GM19099 (cell line): Measurements from ENCODE around the gene ADGRG4.

Experiments
- POLR2A ChIP-seq: IDR thresholded peaks from 3 replicates; pipeline ENCODE4 v1.6.1; 2011; ENCODE audit warnings: low read depth; ENCODE audit not compliant: insufficient read length; ENCODE audit errors: extremely low read depth

The ADGRG4 gene

DNA sequence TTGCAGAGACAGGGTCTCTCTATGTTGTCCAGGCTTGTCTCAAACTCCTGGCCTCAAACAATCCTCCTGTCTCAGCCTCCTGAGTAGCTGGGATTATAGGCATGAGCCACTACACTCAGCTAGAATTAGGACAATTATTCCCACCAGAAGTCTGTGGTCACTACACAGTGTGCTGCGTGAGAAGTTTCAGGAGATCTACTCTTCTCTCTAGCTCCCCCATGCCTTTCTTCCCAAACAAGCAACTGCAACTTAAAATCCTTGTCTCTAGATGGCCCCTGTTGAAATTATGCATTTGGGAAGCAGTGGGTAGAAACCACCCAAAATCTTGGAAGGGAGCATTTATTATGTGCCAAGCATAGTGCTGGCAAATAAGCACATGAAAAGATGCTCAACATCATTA, 28.4 kb upstream of the ADGRG4 start:
- no peak for TF ChIP-seq POLR2A

DNA sequence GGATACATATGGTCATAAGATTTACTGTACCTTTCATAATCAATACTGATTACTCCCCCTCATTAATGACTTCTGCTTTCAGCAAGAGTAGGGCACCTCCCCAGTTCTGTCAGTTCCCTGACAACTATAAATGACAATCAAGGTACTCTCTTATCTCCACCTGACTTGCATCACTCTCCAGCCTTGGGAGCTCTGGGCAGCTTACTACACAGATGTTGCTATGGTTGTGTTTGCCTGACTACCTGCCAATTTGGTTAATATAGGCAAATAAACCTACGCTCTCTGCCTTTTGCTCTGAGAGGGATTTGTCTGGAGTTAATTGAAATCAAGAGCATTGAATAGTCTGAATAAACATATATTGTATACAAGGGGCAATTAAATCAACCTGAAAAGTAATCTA, 26.8 kb upstream of the ADGRG4 start:
- no peak for TF ChIP-seq POLR2A

DNA sequence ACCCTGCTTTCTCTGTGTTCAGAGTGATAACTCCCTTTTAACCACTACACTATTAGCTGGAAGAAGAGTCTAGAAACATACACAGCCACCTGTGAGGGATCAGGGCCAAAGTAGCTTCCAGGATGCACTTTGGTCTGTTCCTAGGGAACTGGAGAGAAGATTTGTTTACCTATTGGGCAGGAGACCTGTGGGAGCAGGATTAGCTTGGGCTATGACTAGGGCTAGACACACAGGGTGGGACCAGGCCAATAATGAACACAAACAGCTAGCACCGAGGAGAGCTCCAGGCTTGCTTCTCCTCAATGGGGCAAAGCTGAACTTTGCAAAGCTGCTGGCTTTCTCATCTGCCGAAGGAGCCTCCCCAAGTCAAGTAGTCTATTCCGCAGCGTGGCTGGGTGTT, 25.2 kb upstream of the ADGRG4 start:
- TF ChIP-seq POLR2A, result no peak

DNA sequence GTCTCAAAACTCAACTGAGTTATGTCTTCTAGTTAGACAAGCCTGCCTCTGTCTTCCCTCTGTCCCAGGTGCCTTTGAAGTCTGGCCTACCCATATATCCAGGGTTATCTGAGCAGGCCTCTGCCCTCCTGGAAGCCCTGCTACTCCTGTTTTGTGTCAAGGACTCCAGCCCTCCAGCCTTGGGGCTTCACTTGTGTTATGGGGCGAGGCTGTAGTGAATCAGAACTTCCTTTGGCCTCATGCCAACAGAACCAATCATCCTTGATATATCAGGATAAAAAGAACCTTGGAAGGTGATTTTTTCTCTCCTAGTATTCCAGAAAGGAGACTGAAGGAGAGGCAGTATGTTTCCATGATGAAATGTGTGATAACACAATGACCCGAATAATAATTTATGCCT, 8.9 kb upstream of the ADGRG4 start:
- TF ChIP-seq POLR2A, result no peak

DNA sequence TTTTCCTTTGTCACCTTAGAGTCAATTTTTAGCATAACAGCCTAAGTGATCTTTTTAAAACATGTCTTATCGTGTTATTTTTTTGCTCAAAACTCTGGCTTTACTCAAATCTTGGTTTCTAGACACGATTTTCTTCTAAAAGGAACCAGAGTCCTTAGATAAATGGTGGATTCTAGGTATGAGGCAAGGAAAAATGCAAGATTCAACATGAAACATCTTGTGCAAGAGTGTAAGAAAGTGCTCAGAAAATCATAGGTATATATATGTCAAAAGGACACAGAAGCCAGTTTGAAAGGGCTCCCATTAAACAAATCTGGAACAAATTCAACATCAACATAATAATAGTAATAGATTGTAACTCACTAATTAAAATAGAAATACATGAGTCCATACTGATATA, 8.1 kb upstream of the ADGRG4 start:
- no peak for TF ChIP-seq POLR2A

DNA sequence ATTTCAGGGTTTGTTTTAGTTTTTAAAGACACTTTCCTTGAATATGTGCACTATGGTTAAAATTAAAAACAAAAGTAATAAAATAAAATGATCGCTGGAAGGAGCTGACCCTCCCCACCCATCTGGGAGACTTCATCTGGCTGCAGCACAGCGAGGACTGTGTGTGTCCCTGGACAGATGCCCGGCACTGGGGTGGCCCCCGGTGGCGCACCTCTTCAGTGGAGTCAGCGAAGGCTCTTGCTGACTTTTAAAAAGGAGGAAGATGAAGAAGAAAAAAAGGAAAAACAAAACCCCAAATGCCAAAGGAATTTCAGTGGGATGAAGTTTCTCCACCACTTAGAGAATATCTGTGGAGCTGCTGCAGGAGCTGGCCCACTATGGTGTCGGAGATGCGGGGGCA, 5.4 kb upstream of the ADGRG4 start:
- TF ChIP-seq POLR2A, result no peak

DNA sequence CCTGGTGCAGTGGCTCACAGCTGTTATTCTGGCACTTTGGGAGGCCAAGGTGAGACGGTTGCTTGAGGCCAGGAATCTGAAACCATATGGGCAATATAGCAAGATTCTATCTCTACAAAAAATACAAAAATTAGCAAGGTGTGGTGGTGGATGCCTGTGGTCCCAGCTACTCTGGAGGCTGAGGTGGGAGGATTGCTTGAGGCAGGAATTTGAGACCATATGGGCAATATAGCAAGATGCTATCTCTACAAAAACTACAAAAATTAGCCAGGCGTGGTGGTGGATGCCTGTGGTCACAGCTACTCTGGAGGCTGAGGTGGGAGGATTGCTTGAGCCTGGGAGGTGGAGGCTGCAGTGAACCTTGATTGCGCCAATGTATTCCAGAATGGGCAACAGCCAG, 2.3 kb downstream of the ADGRG4 start:
- no peak for TF ChIP-seq POLR2A

DNA sequence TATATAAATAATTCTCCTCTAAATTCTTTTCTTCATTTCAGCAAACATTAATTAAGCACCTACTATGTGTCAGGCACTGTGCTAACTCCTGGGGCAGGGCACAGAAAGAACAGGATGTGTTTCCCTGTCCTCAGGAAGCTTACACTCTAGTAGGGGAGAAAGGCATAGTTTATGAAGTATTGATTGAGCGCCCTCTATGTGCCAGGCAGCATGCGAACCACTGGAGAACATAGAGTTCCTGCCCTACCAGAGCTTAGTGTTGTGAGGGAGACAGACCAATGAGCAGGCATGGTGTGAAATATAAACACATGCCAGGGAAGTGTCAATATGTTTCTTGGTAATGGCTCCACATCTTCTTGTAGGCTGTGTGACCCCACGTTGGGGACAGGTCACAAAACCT, 3.7 kb downstream of the ADGRG4 start:
- TF ChIP-seq POLR2A, result no peak

DNA sequence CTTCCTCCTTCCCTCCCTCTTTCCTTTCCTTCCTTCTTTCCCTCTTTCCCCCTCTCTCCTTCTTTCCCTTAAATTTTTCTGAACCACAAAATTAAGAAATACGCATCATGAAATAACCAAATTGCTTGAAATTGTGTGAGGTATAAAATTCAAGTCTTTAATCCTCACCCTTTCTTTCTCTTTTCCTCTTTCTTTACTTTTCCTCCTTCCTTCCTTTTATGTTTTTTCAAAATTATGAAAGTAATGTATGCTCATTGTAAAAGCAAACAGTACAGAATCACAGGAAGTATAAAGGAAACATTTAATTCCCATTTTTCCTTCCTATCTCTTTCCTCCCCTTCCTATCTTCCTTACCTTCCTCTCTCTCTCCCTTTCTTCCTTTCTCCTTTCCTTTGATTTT, 5.4 kb downstream of the ADGRG4 start:
- no peak for TF ChIP-seq POLR2A

DNA sequence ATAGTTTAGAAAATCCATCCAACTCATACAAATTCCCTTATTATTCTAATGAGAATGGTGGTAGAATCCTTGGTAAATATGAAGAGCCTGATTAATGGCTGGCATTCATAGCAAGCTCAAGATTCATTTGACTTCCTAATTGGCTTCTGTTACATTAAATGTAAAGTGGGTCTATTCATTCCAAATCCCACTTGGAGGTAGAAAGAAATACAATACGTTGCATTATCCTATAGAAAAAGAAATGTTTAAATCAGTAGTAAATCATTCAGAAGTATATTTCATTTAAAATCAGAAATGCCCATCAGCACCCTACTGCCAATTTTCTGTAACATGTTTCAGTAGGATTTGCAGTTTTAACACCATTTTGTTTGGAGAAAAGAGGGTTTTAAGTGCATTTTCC, 6.7 kb downstream of the ADGRG4 start:
- TF ChIP-seq POLR2A, result no peak

DNA sequence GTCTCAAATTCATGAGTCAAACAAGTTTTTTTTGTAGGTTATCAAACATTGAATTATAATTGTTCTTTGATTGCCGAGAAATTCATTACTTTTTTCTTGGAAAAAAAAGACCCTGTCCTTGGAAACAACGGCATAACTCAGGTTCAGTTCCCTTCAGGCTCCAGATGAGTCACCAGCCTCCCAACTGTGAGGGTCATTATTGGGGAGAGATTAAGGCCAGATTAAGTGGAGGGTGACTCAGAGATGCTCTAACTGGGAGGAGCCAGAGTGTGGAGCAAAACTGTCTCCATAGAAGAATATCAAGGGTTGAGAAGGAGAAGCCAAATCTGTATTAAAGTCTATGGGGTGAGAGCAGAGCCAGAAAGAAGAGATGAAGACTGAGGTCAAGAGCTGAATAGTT, 9.6 kb downstream of the ADGRG4 start:
- no peak for TF ChIP-seq POLR2A

DNA sequence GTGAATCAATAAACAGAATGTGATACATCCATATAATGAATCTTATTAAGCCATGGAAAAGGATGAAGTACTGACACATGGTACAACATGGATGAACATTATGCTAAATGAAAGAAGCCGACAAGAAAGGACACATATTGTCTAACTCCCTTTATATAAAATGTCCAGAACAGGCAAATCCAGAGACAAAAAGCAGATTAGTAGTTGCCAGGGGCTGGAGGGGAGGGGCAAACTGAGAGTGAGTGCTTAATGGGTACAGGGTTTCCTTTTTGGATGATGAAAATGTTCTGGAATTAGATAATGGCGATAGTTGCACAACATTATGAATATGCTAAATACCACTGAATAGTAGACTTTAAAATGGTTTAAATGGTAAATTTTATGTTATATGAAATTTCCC, 17.4 kb downstream of the ADGRG4 start:
- TF ChIP-seq POLR2A, result no peak

DNA sequence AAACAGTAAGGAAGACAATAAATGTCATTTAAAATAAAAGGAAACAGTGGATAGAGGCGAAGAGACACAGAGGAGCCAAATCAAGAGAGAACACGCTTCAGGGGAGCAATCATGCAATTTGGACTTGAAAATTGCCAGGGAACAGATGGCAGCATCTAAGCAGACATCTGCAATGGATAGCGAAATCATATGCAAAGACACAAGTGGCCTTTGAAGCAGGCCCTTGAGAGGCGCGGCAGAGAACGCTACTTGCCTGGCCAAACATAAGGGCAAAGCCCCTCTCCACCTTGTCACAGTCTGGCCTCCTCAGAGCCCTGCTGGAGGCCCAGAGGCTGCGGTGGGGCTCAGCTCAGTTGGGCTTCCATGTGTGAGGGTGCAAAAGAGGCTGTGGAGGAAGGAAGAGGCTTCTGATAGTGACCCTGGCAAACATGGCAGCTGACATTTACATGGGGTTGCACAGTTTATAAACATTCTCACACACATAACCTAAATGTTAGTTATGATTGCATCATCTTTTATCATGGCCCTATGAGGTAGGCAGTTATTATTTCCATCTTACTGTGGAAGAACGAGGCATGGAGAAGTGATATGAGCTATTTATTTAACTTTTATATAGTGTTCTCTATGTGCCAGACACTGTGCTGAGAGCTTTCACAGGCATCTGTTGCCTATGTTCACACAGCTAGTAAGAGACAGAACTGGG, 18.3 kb downstream of the ADGRG4 start:
- no peak for TF ChIP-seq POLR2A

DNA sequence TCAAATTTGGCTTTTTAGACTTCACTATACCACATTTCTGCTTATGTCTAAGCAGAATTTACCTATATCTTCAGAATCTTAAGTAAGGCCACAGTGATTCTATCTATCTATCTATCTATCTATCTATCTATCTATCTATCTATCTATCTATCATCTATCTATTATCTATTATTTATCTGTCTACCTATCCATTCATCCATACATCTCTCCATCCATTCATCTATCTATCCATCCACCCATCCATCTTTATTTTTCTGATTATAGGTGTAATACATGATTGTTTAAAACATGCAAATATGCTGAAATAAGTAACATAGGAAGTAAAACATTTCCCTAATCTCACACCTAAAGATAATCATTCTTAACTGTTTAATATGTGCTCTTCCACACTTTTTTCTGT, 18.8 kb downstream of the ADGRG4 start:
- TF ChIP-seq POLR2A, result no peak

DNA sequence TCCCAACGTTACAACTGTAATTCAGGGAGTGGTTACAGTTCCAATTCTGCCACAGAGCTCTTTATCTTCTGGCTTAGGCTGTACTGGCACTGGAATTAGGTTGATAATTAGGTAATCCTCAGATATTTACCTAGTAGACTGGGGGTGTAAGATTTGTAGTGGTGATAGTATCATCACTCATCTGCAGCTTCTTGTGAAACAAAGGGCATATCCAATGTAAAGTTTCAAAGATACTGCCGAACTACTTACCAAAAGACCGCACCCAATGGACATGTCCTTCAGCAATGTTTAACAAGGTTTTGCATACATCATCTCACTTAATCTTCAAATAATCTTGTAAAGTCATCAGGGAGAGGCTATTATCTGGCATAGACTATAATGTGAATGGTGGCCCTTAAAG, 20.8 kb downstream of the ADGRG4 start:
- no peak for TF ChIP-seq POLR2A

DNA sequence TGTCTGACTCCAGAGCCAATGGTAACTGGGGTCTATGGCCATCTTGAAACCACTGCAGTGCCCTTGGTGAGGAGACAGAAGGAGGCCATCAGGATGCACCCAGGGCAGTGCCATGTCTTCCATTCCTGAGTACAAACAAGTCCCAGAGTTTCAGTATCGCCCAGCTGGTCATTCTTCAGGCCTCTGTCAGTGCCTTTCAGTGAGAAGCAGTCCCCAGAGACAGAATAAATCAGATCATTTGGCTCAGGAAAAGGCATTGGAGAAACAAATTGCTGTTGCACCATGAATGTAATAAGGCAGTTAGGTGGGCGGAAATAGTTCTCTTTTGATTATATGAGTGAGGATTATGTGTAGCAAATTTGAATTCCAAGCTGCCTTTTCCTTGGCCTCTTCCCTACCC, 21.3 kb downstream of the ADGRG4 start:
- TF ChIP-seq POLR2A, result no peak

DNA sequence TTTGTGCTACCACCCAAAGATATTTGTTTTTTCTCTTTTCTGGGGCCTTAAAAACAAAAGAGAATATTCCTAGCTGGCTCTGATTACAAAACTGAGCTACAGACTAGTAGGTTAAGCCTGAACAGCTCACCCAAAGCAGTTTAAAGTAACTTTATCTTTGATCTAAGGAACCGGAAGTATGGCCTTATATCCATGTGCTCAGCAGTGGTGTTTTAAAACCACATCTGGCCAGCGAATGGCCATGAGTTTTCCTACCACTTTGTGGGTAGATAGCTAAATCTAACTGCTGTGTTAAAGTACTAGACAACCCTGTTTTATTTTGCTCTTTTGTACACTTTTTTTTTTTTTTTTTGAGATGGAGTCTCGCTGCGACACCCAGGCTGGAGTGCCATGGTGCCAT, 24.6 kb downstream of the ADGRG4 start:
- TF ChIP-seq POLR2A, result no peak

DNA sequence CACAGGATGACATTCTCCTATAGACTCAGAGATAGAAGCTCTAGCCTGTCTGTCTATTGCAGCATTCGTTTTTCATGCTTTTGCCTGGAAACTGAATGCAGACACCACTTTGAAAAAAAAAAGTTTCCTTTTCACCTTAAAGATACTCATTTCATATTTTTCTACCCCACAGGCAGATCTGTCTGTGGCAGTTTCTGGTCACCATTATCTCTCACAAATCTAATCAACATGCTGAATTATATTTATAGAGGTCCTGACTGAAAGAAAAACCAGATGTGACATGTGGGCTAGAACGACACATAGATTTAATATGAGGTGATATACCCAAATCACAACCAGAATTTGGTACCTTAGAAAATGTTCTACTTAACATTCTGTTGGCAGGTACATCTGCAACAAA, 28.2 kb downstream of the ADGRG4 start:
- TF ChIP-seq POLR2A, result no peak

DNA sequence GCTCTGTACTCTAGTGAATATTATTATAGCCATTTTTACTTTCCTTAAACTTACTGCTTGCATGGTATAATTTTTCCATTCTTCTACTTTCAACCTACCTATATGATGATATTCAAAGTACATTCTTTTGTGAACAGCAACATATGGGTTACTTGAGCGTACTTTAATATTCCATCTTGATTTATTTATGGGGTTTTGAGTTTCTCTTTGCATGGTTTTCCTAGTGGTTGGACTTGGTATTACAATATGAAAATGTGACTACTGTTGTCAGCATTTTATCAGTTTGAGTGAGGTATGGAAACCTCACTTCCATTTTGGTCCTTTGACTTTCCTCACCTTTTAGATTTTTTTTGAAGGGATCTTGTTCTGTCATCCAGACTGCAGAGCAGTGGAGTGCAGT, 35.9 kb downstream of the ADGRG4 start:
- TF ChIP-seq POLR2A, result no peak

DNA sequence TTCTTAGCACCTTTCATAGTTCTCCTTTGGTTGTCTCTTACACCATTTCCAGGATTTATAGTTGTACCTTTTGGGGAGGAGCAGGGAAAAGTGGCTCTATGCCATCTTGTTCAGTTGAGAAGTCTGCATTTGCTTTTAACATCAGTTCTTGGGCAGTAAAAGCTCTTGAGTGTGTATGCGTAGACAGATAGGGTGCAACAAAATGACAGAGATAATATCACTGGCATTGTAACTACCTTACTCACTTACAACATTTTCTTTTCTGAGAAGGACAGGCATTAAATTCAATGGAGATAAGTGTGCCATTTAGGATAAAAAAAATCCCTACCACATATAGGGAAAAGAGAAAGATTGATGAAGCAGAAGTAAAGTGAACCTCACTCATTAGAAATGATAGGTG, 38.9 kb downstream of the ADGRG4 start:
- TF ChIP-seq POLR2A, result no peak
